PC-9 (cell line): ENCODE measurements around the gene NUP210. TPM values are rescaled to one million over a fixed set of nuclear protein-coding genes. Genes with fewer than 3 reads are reported as not detected.

Experiments used
- BruUV-seq: library from RNA; stranded (reverse); fragments of 400-500 nt; replicated peaks from 2 replicates; lab custom pipeline; 2021; lab: Mats Ljungman, UMichigan
- CTCF ChIA-PET: fragments of 300-600 bp; sonication (Branson Sonifier 250); formaldehyde crosslinking; loops from one replicate; lab custom pipeline; 2022; ENCODE audit warnings: antibody characterized with exemption; lab: Charles Lee
- POLR2A ChIA-PET: fragments of 300-600 bp; sonication (Branson Sonifier 250); formaldehyde crosslinking; loops from one replicate; lab custom pipeline; 2022; ENCODE audit warnings: antibody characterized with exemption; ENCODE audit not compliant: unreplicated experiment; lab: Charles Lee
- DNase-seq, 2 experiments: peaks; one replicate each; pipeline versions ENCODE4 v3.0.0 to v3.0.0-alpha.2; 2015 to 2022; ENCODE audit warnings: mixed read lengths in 1 of 2
- H2AFZ ChIP-seq: fragments of 200-600 bp; sonication (generic); 2 replicates; pipeline ENCODE4 v1.8.1; 2017; ENCODE audit warnings: antibody characterized with exemption
- H3F3A ChIP-seq: fragments of 200-600 bp; sonication (generic); 2 replicates; pipeline ENCODE4 v1.8.1; 2017; ENCODE audit warnings: antibody characterized with exemption, mild to moderate bottlenecking, low read depth; ENCODE audit not compliant: insufficient read depth
- H3K27ac ChIP-seq: fragments of 200-600 bp; sonication (generic); 2 replicates; pipeline ENCODE4 v1.6.1; 2016; ENCODE audit warnings: mixed run types
- H3K27me3 ChIP-seq: fragments of 200-600 bp; sonication (generic); 2 replicates; pipeline ENCODE4 v1.6.1; 2016; ENCODE audit warnings: low read depth, mixed run types; ENCODE audit not compliant: insufficient read depth
- H3K36me3 ChIP-seq: fragments of 200-600 bp; sonication (generic); 2 replicates; pipeline ENCODE4 v1.6.1; 2016; ENCODE audit warnings: low read depth, mixed run types
- H3K4me1 ChIP-seq: fragments of 200-600 bp; sonication (generic); replicated peaks from 2 replicates; pipeline ENCODE4 v1.6.1; 2016; ENCODE audit warnings: mixed run types; ENCODE audit not compliant: insufficient read depth
- H3K4me2 ChIP-seq: fragments of 200-600 bp; sonication (generic); 2 replicates; pipeline ENCODE4 v1.6.1; 2017; ENCODE audit warnings: mixed run types
- H3K4me3 ChIP-seq: fragments of 200-600 bp; sonication (generic); 2 replicates; pipeline ENCODE4 v1.6.1; 2016; ENCODE audit warnings: mixed run types
- H3K79me2 ChIP-seq: fragments of 200-600 bp; sonication (generic); 2 replicates; pipeline ENCODE4 v1.6.1; 2017; ENCODE audit warnings: low read depth, mixed run types
- H3K9me2 ChIP-seq: fragments of 200-600 bp; sonication (generic); 2 replicates; pipeline ENCODE4 v1.8.1; 2017; ENCODE audit warnings: mild to moderate bottlenecking; ENCODE audit not compliant: insufficient read depth
- H3K9me3 ChIP-seq: fragments of 200-600 bp; sonication (generic); 2 replicates; pipeline ENCODE4 v1.8.1; 2016; ENCODE audit warnings: low read depth; ENCODE audit not compliant: insufficient read depth
- H4K20me1 ChIP-seq: fragments of 200-600 bp; sonication (generic); 2 replicates; pipeline ENCODE4 v1.8.1; 2017; ENCODE audit not compliant: insufficient read depth
- CTCF ChIP-seq: fragments of 200-600 bp; sonication (generic); conservative IDR thresholded peaks from 2 replicates; pipeline ENCODE4 v1.6.1; 2017; ENCODE audit warnings: mixed run types, antibody characterized with exemption, mild to moderate bottlenecking, moderate library complexity
- EZH2 ChIP-seq: fragments of 200-600 bp; sonication (generic); IDR thresholded peaks from 2 replicates; pipeline ENCODE4 v1.8.0; 2017; ENCODE audit warnings: antibody characterized with exemption, low read depth
- intact Hi-C: fragments of 100-400 bp; cut with micrococcal nuclease; formaldehyde crosslinking; loops from one replicate; pipeline ENCODE4 v1.10.0; 2022; ENCODE audit not compliant: unreplicated experiment
- total RNA-seq: library from RNA; stranded (reverse); gene quantifications from 2 replicates; pipeline ENCODE4 v1.2.3, GENCODE V29; 2021

The NUP210 gene
- total RNA-seq, 1 experiment from 2014 or later = 84.0 TPM

- CTCF ChIA-PET = no interaction called here
- Histone ChIP-seq H3K9me2 (no peaks in the 10 kb centered on the region), H3K79me2 (no peaks in the 10 kb centered on the region), H3K27ac (no peak overlapping the region), H3K36me3 (peaks cover 25% of the 10 kb centered on the region), H3K27me3 (no peaks in the 10 kb centered on the region), H3K4me3 (no peak overlapping the region), H3K4me2 (no peak overlapping the region), H3K9me3 (no peaks in the 10 kb centered on the region), H3K4me1 (no peaks in the 10 kb centered on the region), H2AFZ (no peak overlapping the region), H4K20me1 (no peaks in the 10 kb centered on the region), H3F3A (no peaks in the 10 kb centered on the region; the same call in 1 of the 2 replicates)
- no TSS peak for BruUV-seq
- POLR2A ChIA-PET = no interaction called here
- intact Hi-C loops = no loop called here
- DNase-seq = no peak
- TF ChIP-seq CTCF = no peak
- TF ChIP-seq EZH2 = no peak
Observed at GRCh38 chr3:13371100-13372075, 48.7 kb downstream of the NUP210 start.

GRCh38 chr3:13370609-13371008 is 49.5 kb downstream of the NUP210 start:
- intact Hi-C loops = no loop called here
- no peaks in the 10 kb centered on the region for H3K79me2 ChIP-seq
- peaks cover 27% of the 10 kb centered on the region for H3K36me3 ChIP-seq
- H3K4me3 ChIP-seq = no peak overlapping the region
- no peak overlapping the region for H2AFZ ChIP-seq
- no peak for TF ChIP-seq EZH2
- no peak for TF ChIP-seq CTCF
- H3K27me3 ChIP-seq = no peaks in the 10 kb centered on the region
- BruUV-seq = no TSS peak
- H4K20me1 ChIP-seq = no peaks in the 10 kb centered on the region
- H3K9me3 ChIP-seq = no peaks in the 10 kb centered on the region
- no peak overlapping the region for H3K27ac ChIP-seq
- DNase-seq = no peak
- ChIA-PET CTCF (no interaction called here), POLR2A (no interaction called here)
- H3F3A ChIP-seq = no peaks in the 10 kb centered on the region; the same call in 1 of the 2 replicates
- H3K4me2 ChIP-seq = no peak overlapping the region
- H3K4me1 ChIP-seq = no peaks in the 10 kb centered on the region
- no peaks in the 10 kb centered on the region for H3K9me2 ChIP-seq

GRCh38 chr3:13370055-13370454 is 50.1 kb downstream of the NUP210 start:
- H3K4me3 ChIP-seq = no peak overlapping the region
- H3K9me2 ChIP-seq = no peaks in the 10 kb centered on the region
- TF ChIP-seq CTCF (no peak), EZH2 (no peak)
- no peaks in the 10 kb centered on the region for H3K79me2 ChIP-seq
- BruUV-seq = no TSS peak
- no peaks in the 10 kb centered on the region for H4K20me1 ChIP-seq
- H3K27me3 ChIP-seq = no peaks in the 10 kb centered on the region
- no peak for DNase-seq
- H3K4me1 ChIP-seq = no peaks in the 10 kb centered on the region
- peaks cover 27% of the 10 kb centered on the region for H3K36me3 ChIP-seq
- no peak overlapping the region for H3K27ac ChIP-seq
- H3K4me2 ChIP-seq = no peak overlapping the region
- CTCF ChIA-PET = no interaction called here
- no peak overlapping the region for H2AFZ ChIP-seq
- no peaks in the 10 kb centered on the region for H3K9me3 ChIP-seq
- intact Hi-C loops = no loop called here
- POLR2A ChIA-PET = no interaction called here
- no peaks in the 10 kb centered on the region; the same call in 1 of the 2 replicates for H3F3A ChIP-seq
